AG09309 (cell line): Measurements from ENCODE around the gene BSND.
A peak's percentile ranks its signal among the peaks of the same experiment; 100 is the strongest.

Source experiments
- DNase-seq: peaks from one replicate; pipeline ENCODE4 v3.0.0-alpha.2; 2010; ENCODE audit warnings: low read depth
- H3K4me3 ChIP-seq: 2 replicates; pipeline ENCODE4 v1.5.1; 2011; ENCODE audit warnings: mild to moderate bottlenecking, low read depth, low read length, moderate library complexity; ENCODE audit not compliant: control insufficient read depth
- TF ChIP-seq, protein P1 (sequence below): IDR thresholded peaks from 2 replicates; pipeline ENCODE4 v1.5.1; 2011; ENCODE audit warnings: mild to moderate bottlenecking, low read depth, low read length, inconsistent platforms; ENCODE audit not compliant: insufficient read depth, control insufficient read depth; ENCODE audit errors: missing control alignments

The BSND gene

DNA sequence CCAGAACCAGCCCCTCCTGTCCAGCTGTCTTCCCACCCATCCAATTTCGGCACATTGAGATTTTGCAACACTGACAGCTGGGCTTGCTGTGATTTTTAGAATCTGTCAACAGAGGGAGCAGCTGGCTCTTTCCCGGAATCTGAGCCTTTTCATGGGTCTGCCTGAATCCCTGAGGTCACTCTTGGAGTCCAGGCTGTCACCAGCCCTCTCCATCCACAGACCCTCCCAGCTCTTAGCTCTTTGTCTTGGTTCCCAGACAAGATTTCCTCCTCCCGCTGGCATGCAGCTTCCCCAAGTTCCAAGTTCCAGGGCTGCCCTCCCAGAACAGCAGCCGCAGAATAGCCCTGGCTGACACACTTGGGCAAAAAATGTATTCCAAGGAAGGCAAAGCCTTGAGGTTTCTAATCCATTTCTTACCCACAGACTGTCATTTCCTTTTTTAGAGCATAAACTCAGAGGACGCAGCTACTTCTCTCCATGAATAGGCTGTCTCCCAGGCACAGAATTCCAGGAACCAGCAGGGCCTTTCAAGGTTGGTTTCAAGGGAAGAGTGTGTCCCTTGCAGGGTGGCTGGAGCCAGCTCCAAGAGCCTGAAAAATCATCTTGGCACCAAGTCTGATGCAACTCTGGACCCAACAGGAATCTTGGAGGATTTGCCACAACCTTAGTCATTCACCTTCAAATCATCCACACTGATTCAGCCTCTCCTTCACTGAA is 25.4 kb upstream of the BSND start:
- no peak for DNase-seq
- TF ChIP-seq, protein P1, sequence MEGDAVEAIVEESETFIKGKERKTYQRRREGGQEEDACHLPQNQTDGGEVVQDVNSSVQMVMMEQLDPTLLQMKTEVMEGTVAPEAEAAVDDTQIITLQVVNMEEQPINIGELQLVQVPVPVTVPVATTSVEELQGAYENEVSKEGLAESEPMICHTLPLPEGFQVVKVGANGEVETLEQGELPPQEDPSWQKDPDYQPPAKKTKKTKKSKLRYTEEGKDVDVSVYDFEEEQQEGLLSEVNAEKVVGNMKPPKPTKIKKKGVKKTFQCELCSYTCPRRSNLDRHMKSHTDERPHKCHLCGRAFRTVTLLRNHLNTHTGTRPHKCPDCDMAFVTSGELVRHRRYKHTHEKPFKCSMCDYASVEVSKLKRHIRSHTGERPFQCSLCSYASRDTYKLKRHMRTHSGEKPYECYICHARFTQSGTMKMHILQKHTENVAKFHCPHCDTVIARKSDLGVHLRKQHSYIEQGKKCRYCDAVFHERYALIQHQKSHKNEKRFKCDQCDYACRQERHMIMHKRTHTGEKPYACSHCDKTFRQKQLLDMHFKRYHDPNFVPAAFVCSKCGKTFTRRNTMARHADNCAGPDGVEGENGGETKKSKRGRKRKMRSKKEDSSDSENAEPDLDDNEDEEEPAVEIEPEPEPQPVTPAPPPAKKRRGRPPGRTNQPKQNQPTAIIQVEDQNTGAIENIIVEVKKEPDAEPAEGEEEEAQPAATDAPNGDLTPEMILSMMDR = peak; percentile 49

DNA sequence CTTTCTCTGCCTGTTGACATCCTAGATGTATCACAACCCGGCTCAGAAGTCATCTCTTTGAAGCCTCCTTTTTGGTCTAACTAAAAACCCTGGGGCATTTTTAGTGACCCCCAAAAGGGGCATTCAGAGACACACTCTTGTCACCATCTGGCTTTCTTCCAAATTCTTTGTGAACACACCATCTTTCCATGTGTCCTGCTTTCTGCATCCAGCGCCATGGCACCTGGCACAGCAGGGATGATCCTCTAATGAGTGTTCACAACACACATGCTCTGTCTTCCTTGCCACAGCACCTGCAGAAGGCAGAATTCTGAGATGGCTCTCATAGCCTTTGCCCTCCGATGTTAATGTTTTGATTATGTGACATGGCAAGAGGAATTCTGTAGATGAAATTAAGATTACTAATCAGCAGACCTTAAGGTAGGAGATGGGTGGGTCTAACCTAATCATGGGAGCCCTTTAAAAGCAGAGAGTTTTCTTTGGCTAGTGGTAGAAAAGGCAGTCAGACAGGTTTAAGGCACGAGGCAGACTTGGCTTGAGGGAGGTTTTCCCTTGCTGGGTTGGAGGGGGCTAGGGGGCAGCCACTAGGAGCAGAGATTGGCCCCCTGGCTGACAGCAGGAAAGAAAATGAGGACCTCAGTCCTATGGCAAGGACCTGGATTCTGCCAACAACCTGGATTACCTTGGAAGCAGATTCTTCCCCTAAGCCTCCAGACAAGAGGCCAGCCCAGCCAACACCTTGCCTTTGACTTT is 23.2 kb upstream of the BSND start:
- DNase-seq = no peak
- no peak overlapping the region for H3K4me3 ChIP-seq
- TF ChIP-seq, protein P1 = no peak

More for the DNA sequence above, 25.4 kb upstream of the BSND start:
- no peak overlapping the region for H3K4me3 ChIP-seq

DNA sequence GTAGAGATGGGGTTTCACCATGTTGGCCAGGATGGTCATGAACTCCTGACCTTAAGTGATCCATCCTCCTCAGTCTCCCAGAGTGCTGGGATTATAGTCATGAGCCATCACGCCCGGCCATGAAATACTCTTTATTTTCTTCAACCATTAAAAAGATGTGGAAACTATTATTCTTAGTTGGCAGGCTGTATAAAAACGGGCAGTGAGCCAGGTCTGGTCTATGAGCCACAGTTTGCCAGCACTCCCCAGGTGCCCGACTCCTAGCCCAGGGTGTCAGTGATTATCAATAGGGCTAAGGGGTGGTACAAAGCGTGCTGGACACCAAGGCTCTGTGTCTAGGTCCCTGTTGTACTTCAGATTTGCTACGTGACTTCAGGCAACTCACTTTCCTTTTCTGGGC is 22.0 kb upstream of the BSND start:
- no peak overlapping the region for H3K4me3 ChIP-seq
- no peak for DNase-seq
- TF ChIP-seq, protein P1 = no peak

DNA sequence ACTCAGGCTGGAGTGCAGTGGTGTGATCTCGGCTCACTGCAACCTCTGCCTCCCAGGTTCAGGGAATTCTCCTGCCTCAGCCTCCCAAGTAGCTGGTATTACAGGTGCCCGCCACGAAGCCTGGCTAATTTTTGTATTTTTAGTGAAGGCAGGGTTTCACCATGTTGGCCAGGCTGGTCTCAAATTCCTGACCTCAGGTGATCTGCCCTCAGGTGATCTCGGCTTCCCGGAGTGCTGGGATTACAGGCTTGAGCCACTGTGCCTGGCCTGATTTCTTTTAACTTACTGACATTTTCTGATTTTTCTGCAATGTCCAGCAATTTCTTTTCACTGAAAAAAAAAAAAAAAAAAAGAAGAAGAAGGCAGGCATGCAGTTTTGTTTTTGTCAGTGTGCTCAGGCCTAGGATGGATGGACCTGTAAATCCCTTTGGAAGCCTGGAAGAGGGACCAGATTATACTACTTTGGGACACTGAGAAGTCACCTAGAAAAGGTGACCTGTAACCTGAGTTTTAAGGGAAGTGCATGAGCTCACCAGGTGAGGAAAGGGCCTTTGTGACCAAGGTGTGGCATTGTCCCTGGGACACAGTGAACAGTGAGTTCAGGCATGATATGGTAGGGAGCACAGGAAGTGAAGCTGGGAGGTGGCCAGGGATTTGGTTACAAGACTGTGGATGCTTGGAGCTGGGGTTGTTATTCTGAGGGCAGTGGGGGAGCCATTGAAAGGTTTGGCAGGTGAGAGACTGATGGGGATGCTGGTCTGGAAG is 21.0 kb upstream of the BSND start:
- H3K4me3 ChIP-seq = no peak overlapping the region
- DNase-seq = no peak
- TF ChIP-seq, protein P1 = no peak

DNA sequence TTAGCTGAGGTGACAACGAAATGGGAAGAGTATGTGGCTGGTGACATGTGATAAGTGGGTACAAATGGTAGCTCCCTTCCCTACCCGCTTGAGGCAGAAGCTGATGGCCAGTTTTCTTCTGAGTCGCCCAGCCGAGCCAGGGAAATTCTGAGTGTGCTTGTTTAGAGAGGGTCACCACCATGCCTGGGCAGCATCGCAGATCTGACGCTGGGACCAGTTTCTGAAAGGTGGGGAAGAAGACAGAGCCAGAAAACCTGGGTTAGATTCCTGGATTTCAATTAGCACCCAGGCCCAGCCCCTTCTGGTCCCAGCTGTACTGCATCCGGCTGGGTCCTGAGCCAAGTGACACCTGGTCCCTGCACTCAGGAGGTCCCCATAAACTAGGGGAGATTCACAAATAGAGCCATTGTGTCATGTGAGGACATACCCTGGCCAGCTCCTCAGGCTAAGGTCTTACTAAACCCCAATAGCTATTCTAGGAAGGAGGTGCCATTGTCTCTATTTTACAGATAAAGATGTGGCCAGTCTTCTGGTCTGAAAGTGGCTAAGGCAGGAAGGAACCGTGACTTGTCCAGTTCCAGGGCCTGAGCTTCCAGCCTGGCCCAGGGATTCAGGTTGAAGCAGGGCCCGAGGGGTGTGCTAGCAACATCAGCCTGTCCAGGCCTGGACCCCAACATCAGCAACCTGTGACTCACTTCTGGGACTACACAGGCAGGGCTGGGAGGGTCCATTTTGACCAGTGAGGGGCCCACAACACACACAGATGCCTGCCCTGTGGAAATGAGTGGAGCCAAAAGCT is 20.0 kb upstream of the BSND start:
- no peak overlapping the region for H3K4me3 ChIP-seq
- DNase-seq = no peak
- TF ChIP-seq, protein P1 = no peak
